Measurements from ENCODE around the gene CASZ1.

GRCh38 chr1:10657088-10657847 is 139.2 kb downstream of the CASZ1 start:
- TF ChIP-seq, protein P1, sequence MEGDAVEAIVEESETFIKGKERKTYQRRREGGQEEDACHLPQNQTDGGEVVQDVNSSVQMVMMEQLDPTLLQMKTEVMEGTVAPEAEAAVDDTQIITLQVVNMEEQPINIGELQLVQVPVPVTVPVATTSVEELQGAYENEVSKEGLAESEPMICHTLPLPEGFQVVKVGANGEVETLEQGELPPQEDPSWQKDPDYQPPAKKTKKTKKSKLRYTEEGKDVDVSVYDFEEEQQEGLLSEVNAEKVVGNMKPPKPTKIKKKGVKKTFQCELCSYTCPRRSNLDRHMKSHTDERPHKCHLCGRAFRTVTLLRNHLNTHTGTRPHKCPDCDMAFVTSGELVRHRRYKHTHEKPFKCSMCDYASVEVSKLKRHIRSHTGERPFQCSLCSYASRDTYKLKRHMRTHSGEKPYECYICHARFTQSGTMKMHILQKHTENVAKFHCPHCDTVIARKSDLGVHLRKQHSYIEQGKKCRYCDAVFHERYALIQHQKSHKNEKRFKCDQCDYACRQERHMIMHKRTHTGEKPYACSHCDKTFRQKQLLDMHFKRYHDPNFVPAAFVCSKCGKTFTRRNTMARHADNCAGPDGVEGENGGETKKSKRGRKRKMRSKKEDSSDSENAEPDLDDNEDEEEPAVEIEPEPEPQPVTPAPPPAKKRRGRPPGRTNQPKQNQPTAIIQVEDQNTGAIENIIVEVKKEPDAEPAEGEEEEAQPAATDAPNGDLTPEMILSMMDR (IDR thresholded peaks at IDR 0.05): no peak
- TF ChIP-seq POLR2A (IDR thresholded peaks at IDR 0.05): no peak

Measured in lower leg skin (tissue), 3 donors.